AG08395 (cell line): ENCODE measurements around the gene LUZP4.
"Not testable (repeated sequence)": the region's sequence is repeated elsewhere in the genome, so short reads cannot be mapped to it uniquely, and the experiment has no call there.

Source experiments
- DNase-seq: peaks from one replicate; pipeline ENCODE4 v3.0.0; 2012; ENCODE audit warnings: mixed read lengths, low spot score

Gene LUZP4, protein sequence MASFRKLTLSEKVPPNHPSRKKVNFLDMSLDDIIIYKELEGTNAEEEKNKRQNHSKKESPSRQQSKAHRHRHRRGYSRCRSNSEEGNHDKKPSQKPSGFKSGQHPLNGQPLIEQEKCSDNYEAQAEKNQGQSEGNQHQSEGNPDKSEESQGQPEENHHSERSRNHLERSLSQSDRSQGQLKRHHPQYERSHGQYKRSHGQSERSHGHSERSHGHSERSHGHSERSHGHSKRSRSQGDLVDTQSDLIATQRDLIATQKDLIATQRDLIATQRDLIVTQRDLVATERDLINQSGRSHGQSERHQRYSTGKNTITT

DNA sequence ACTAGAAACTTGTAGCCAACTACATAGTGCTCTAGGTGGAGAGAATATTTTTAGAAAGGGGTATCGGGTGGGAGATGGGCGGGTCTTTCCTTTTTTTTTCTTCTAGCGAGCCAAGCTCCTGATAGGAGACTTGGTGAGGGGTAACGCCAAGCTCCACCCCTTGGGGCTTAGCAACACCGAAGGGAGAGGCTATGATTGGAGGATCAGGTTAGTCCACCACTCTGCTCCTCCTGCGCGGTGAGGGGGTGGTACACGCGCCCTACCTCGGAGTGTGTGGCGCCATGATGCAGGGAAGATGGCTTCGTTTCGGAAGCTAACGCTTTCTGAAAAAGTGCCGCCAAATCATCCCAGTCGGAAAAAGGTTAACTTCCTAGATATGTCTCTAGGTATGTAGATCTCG lies at the start of gene LUZP4:
Gene LUZP4, plus strand, starts transcription at position 251 of the 400 bp plus-strand sequence. Its CDS starts 45 bp downstream, at position 296.
- no peak for DNase-seq

DNA sequence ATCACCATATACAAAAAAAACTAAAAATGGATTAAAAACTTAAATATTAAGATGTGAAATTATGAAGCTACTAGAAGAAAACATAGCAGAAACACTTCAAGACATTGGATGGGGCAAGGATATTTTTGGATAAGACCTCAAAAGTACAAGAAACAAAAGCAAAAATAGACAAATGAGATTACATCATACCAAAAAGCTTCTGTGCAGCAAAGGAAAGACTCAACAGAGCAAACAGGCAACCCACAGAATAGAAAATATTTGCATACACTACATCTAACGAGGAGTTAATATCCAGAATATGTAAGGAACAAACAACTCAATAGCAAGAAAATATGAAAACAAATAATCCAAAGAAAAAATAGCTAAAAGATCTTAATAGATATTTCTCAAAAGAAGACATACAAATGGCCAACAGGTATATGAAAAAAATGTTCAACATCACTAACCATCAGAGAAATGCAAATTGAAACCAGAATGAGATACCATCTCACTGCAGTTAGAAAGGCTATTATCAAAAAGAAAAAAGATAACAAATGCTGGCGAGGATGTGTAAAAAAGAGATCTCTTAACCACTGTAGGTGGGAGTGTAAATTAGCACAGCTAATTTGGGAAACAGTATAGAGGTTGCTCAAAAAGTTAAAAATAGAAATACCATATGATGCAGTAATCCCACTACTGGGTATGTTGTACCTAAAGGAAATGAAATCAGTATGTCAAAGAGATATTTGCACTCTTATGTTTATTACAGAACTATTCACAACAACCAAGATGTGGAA lies 37.9 kb upstream of the LUZP4 start:
- no peak for DNase-seq

DNA sequence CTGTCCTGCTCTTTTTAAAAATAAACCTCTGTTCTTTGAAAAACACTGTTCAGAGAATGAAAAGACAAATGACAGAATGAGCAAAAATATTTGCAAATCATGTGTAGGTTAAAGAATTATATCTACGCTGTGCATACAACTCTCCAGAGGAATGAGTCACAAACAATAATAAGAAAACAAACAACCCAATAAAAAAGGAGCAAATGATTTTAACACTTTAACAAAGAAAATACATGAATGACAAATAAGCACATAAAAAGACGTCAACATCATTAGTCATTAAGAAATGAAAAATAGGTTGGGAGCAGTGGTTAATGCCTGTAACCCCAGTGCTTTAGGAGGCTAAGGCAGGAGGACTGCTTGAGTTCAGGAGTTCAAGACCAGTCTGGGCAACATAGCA lies 34.5 kb upstream of the LUZP4 start:
- DNase-seq = no peak

DNA sequence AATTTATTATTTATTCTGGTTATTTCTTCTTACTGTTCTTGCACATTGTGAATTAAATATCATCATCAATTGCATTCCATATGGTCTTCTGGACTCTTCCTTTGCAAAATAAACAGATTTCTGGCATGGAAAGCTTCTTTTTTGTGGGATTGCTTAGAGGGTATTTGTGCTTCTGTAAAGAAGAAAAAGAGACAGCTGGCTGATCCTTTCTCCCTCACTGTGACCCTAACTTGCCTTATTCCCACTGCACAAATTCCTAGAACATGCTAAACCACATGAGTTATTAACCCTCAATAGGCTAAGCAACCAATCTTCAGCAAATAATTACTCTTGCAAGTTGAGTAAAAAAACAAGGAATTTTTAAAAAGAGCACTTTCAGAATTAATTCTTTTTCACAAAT lies 31.8 kb upstream of the LUZP4 start:
- no peak for DNase-seq

- DNase-seq = peak; percentile 10
Observed at GRCh38 chrX:115259238-115259875, 30.2 kb upstream of the LUZP4 start.

- peak; percentile 32 for DNase-seq
Observed at GRCh38 chrX:115260330-115260729, 29.2 kb upstream of the LUZP4 start.

- no peak for DNase-seq
Observed at GRCh38 chrX:115261148-115261547, 28.4 kb upstream of the LUZP4 start.

DNA sequence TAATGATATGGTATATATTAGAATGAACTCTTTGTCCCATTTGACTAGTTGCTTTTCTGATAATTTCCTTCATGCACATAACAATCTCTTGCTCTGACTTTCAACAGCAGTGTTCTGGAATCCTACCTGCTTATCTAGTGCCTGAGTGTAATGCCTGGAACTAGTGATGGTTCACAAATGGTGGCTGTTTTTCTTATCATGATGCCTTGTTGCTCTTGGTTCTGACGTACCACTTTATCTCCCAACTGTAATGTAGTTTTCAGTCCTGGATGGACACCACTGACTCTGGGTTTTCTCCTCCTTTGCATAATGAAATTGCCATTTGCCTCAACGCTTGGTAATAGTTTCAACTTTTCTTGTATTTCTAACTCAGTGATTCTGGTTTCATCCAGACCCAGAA lies 25.5 kb upstream of the LUZP4 start:
- no peak for DNase-seq

DNA sequence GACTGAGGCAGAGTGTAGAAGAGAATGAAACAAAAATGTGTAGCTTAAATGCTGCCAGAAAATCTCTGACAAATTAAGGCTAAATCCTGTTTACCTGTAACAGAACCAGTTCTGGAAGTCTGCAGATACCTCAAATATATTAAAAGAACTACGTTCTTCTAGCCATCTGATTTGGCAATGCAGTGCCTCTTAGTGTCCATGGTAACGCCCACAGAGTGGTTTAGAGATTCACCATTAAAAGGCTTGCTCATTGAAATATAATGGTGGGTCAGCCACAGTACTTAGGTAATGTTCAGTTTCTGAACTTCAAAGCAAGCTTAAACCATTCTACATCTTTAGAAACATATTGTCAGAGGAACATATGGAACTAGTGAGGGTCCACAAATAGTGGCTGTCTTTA lies 23.2 kb upstream of the LUZP4 start:
- no peak for DNase-seq

- no peak for DNase-seq
Observed at GRCh38 chrX:115268421-115268820, 21.1 kb upstream of the LUZP4 start.

GRCh38 chrX:115269051-115269683 lies 20.3 kb upstream of the LUZP4 start:
- no peak for DNase-seq

GRCh38 chrX:115284877-115285276 lies 4.6 kb upstream of the LUZP4 start:
- DNase-seq = peak; percentile 5

DNA sequence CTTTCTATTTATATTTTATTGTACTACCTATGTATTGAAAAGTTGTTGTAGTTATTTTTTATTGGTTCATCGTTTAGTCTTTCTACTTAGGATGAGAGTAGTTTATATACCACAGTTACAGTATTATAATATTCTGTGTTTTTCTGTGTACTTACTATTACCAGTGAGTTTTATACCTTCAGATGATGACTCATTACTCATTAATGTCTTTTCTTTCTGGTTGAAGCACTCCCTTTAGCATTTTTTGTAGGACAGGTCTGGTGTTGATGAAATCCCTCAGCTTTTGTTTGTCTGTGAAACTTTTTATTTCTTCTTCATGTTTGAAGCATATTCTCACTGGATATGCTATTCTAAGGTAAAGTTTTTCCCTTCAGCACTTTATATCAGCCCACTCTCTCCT lies 7.7 kb downstream of the LUZP4 start:
- no peak for DNase-seq

GRCh38 chrX:115311139-115311538 lies 21.6 kb downstream of the LUZP4 start:
- no peak for DNase-seq

- DNase-seq = no peak
Observed at GRCh38 chrX:115311601-115312001, 22.1 kb downstream of the LUZP4 start.

- DNase-seq = no peak
Observed at GRCh38 chrX:115318139-115318538, 28.6 kb downstream of the LUZP4 start.

- DNase-seq = no peak
Observed at GRCh38 chrX:115322375-115322774, 32.9 kb downstream of the LUZP4 start.

- no peak for DNase-seq
Observed at GRCh38 chrX:115324194-115324593, 34.7 kb downstream of the LUZP4 start.

DNA sequence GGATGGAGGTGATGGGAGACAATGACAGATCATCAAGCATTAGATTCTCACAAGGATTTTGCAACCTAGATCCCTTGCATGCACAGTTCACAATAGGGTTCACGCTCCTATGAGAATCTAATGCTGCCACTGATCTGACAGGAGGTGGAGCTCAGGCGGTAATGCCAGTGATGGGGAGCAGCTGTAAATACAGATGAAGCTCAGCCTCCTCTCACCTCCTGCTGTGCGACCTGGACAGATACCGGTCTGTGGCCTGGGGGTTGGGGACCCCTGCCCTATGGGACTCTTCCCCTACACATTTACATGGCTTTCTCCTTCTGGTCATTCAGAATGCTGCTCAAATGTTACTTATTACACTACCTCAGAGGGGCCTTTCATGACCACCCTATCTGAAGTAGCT lies 39.8 kb downstream of the LUZP4 start:
- not testable (repeated sequence) for DNase-seq

DNA sequence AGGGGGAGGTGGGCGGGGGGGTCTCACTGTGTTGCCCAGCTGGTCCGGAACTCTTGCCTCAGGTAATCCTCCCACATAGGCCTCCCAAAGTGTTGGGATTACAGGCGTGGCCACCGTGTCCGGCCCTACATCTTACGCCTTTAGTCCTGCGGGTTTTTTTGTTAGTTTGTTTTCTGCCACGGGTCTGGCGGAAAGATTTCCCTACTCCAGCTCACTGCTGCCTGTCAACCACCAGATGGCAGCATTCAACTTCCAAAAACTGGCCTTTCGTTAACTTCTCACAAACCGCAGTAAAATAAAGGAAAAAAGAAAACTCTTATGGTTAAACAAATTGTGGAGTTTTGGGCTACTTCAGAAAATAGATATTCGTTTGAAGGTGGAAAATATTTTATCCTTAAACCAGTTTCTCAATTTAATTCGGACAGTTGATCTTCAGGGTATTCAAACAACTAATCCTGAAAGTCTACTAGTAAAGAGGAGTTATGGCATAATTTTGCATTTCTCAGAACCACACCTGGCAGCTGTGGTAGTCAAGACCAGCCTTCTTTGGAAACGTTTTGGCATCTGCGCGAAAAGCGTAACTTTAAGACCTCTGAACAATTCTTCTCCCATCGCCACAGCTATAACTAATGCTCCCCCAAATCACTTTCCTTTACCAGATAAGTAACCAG lies 41.1 kb downstream of the LUZP4 start:
- DNase-seq = peak; percentile 82

GRCh38 chrX:115332832-115333231 lies 43.3 kb downstream of the LUZP4 start:
- DNase-seq = no peak

DNA sequence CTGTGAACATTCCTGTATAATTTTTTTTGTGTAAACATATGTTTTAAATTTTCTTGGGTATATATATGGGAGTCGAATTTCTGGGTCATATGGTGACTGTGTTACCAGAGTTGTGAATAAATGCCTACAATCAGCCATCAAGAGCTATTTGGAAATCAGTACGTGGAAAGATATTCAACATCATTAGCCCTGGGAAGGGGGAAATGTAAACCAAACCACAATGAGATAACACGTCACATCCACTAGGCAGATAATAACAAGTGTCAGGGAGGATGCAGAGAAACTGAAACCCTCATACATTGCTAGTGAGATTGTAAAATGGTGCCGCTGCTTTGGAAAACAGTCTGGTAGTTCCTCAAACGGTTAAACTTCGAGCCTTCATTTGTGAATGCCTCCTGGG lies 43.9 kb downstream of the LUZP4 start:
- DNase-seq = no peak
